HCT116 (cell line): Measurements from ENCODE around the gene MICALL2. TPM values are rescaled to one million over a fixed set of nuclear protein-coding genes. Genes with fewer than 3 reads are reported as not detected.
"Not testable (repeated sequence)": the region's sequence is repeated elsewhere in the genome, so short reads cannot be mapped to it uniquely, and the experiment has no call there.

Experiments
- ATAC-seq: fragments of 200-7000 bp; cut with Tn5 transposase; 2 replicates; pipeline ENCODE4 v1.9.1; 2020; ENCODE audit warnings: mild to moderate bottlenecking, moderate library complexity
- BruUV-seq: library from RNA; stranded (reverse); fragments of 400-500 nt; replicated peaks from 2 replicates; lab custom pipeline; 2021; lab: Mats Ljungman, UMichigan
- CTCF ChIA-PET: fragments of 300-600 bp; sonication (Branson Sonifier 250); formaldehyde crosslinking; loops from one replicate; lab custom pipeline; 2021; ENCODE audit warnings: antibody characterized with exemption; lab: Charles Lee
- POLR2A ChIA-PET: fragments of 300-600, 350-600 bp; sonication (Branson Sonifier 250); formaldehyde crosslinking; loops from one replicate; lab custom pipeline; 2021; ENCODE audit warnings: antibody characterized with exemption; lab: Charles Lee
- RAD21 ChIA-PET, 2 experiments: fragments of 300-600 bp; sonication (Branson Sonifier 250); formaldehyde crosslinking; loops; one replicate each; lab custom pipeline; 2023; ENCODE audit warnings: low total read pairs in 2 of 2; ENCODE audit not compliant: uncharacterized antibody in 2 of 2, unreplicated experiment in 2 of 2, low non-redundant PET in 1 of 2; lab: Charles Lee
- DNase-seq: peaks from one replicate; pipeline ENCODE4 v3.0.0-alpha.2; 2010; ENCODE audit warnings: low read depth, low spot score
- H2AFZ ChIP-seq: fragments of 200-600 bp; shearing (Covaris generic), sonication (generic); 2 replicates; pipeline ENCODE4 v1.6.1; 2017; ENCODE audit warnings: low read depth, mixed run types, mixed read lengths, antibody characterized with exemption, low read length; ENCODE audit not compliant: poor library complexity, severe bottlenecking
- H3K27ac ChIP-seq: 2 replicates; pipeline ENCODE4 v1.5.1; 2012; ENCODE audit warnings: low read depth, low read length
- H3K27me3 ChIP-seq: fragments of 200-600 bp; sonication (generic); 2 replicates; pipeline ENCODE4 v1.6.1; 2016; ENCODE audit warnings: mixed run types, low read length, mixed read lengths; ENCODE audit not compliant: insufficient read depth
- H3K36me3 ChIP-seq, 2 experiments: fragments of 200-500 bp in 1 of 2; fragments of 200-600 bp in 1 of 2; sonication (Bioruptor generic) in 1 of 2; sonication (generic) in 1 of 2; 2 replicates each; pipeline versions ENCODE4 v1.5.1 to v1.6.1; 2014 to 2016; ENCODE audit warnings: low read length in 2 of 2, inconsistent platforms in 1 of 2, mixed read lengths in 1 of 2, mixed run types in 1 of 2; ENCODE audit not compliant: insufficient read depth in 2 of 2, control insufficient read depth in 1 of 2
- H3K4me1 ChIP-seq, 2 experiments: fragments of 200-600 bp in 1 of 2; sonication (generic) in 1 of 2; 2 replicates each; pipeline versions ENCODE4 v1.5.1 to v1.6.1; 2012 to 2017; ENCODE audit warnings: low read length in 2 of 2, inconsistent platforms in 1 of 2, mild to moderate bottlenecking in 1 of 2, mixed read lengths in 1 of 2, mixed run types in 1 of 2, moderate library complexity in 1 of 2; ENCODE audit not compliant: insufficient read depth in 2 of 2, control insufficient read depth in 1 of 2
- H3K4me2 ChIP-seq: fragments of 200-600 bp; sonication (generic); 2 replicates; pipeline ENCODE4 v1.6.1; 2017; ENCODE audit warnings: mixed run types, low read length, mixed read lengths
- H3K4me3 ChIP-seq, 2 experiments: fragments of 200-600 bp in 1 of 2; sonication (generic) in 1 of 2; replicated peaks in 1 of 2; 2 replicates each; pipeline ENCODE4 v1.5.1; 2011 to 2016; ENCODE audit warnings: low read length in 2 of 2, control low read depth in 1 of 2, low read depth in 1 of 2, mild to moderate bottlenecking in 1 of 2, mixed read lengths in 1 of 2, mixed run types in 1 of 2
- H3K79me2 ChIP-seq: fragments of 200-600 bp; sonication (generic); 2 replicates; pipeline ENCODE4 v1.6.1; 2017; ENCODE audit warnings: mild to moderate bottlenecking, mixed run types, low read length, moderate library complexity, mixed read lengths; ENCODE audit not compliant: insufficient read depth
- H3K9ac ChIP-seq: fragments of 200-600 bp; sonication (generic); 2 replicates; pipeline ENCODE4 v1.6.1; 2016; ENCODE audit warnings: low read length, mixed read lengths
- H3K9me2 ChIP-seq: fragments of 200-600 bp; sonication (generic), shearing (Covaris generic); 2 replicates; pipeline ENCODE4 v1.6.1; 2017; ENCODE audit warnings: mixed run types, mild to moderate bottlenecking, moderate library complexity; ENCODE audit not compliant: insufficient read depth
- H3K9me3 ChIP-seq, 2 experiments: fragments of 200-500 bp in 1 of 2; fragments of 200-600 bp in 1 of 2; sonication (Bioruptor generic) in 1 of 2; sonication (generic) in 1 of 2; 2 replicates each; pipeline ENCODE4 v1.6.1; 2014 to 2017; ENCODE audit warnings: low read length in 2 of 2, mixed read lengths in 2 of 2, inconsistent platforms in 1 of 2, low read depth in 1 of 2, mild to moderate bottlenecking in 1 of 2, mixed run types in 1 of 2, moderate library complexity in 1 of 2; ENCODE audit not compliant: control insufficient read depth in 1 of 2, insufficient read depth in 1 of 2
- H4K20me1 ChIP-seq: fragments of 200-600 bp; sonication (generic), shearing (Covaris generic); 2 replicates; pipeline ENCODE4 v1.6.1; 2017; ENCODE audit warnings: mixed run types, mild to moderate bottlenecking, moderate library complexity; ENCODE audit not compliant: insufficient read depth
- JUND ChIP-seq: IDR thresholded peaks from 2 replicates; pipeline ENCODE4 v1.6.1; 2012
- SP1 ChIP-seq: IDR thresholded peaks from 2 replicates; pipeline ENCODE4 v1.6.1; 2012; ENCODE audit warnings: low read depth
- YY1 ChIP-seq: IDR thresholded peaks from 2 replicates; pipeline ENCODE4 v1.6.1; 2011; ENCODE audit warnings: low read length, low read depth, moderate library complexity, mild to moderate bottlenecking; ENCODE audit not compliant: insufficient replicate concordance; ENCODE audit errors: extremely low read depth
- intact Hi-C: fragments of 100-400 bp; cut with micrococcal nuclease; formaldehyde crosslinking; loops from 2 replicates; pipeline ENCODE4 v1.10.0; 2022
- total RNA-seq: library from RNA; stranded (reverse); gene quantifications from one replicate; pipeline ENCODE4 v1.2.1, GENCODE V29; 2021; ENCODE audit not compliant: unreplicated experiment

The MICALL2 gene
- total RNA-seq, 1 experiment from 2014 or later = 60.7 TPM

GRCh38 chr7:1446026-1446425 is 13.2 kb downstream of the MICALL2 start:
- DNase-seq = peak; percentile 53
- RAD21 ChIA-PET, H3K79me2 ChIP-seq, H3K4me1 ChIP-seq, H3K9me3 ChIP-seq, H3K36me3 ChIP-seq, H3K9ac ChIP-seq, H3K9me2 ChIP-seq, H3K4me2 ChIP-seq, H3K27me3 ChIP-seq, POLR2A ChIA-PET, BruUV-seq, intact Hi-C loops, H4K20me1 ChIP-seq, H3K4me3 ChIP-seq, H2AFZ ChIP-seq, CTCF ChIA-PET: not testable (repeated sequence)
- peak overlapping the region; percentile 19; the same call in 1 of the 2 replicates for H3K27ac ChIP-seq
- ATAC-seq = peak; percentile 39; the same call in 1 of the 2 replicates

GRCh38 chr7:1445341-1445740 is 13.9 kb downstream of the MICALL2 start:
- no TSS peak for BruUV-seq
- CTCF ChIA-PET = no interaction called here
- DNase-seq (no peak), ATAC-seq (no peak)
- Histone ChIP-seq H3K36me3 (no peaks in the 10 kb centered on the region; a peak in 2 of 4 replicates), H2AFZ (no peak overlapping the region), H3K4me1 (peaks cover 0 to 3% of the 10 kb centered on the region in 2 experiments; a peak in 2 of 4 replicates), H3K27ac (peak overlapping the region; percentile 19; the same call in 1 of the 2 replicates), H3K9me3 (no peaks in the 10 kb centered on the region), H3K4me3 (no peak overlapping the region), H3K79me2 (no peaks in the 10 kb centered on the region), H3K9me2 (no peaks in the 10 kb centered on the region), H3K4me2 (no peak overlapping the region), H3K27me3 (no peaks in the 10 kb centered on the region), H3K9ac (no peak overlapping the region), H4K20me1 (no peaks in the 10 kb centered on the region)
- no peak for TF ChIP-seq YY1
- intact Hi-C loops = no loop called here
- POLR2A ChIA-PET = no interaction called here
- RAD21 ChIA-PET = no interaction called here

DNA sequence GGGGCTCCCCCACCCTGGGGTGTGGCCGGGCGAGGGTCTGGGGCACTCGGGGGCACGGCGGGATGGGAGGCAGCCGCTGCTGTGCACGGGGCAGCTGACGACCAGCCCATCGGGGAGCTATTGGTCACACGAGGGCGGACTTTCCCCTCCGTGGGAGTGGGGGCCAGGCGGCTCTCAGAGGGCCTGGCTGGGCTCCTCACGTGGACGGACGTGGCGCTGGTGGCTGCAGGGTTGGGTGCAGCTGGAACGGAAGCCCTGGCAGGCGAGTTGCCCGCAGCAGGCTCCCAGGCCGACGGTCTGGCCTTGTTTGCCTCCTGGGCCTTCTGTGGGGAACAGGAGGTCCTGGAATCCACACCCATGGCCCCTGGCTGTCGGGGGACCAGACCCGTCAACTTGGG is 14.3 kb downstream of the MICALL2 start:
- POLR2A ChIA-PET = no interaction called here
- intact Hi-C loops = no loop called here

More for the DNA sequence above, 14.3 kb downstream of the MICALL2 start:
- ChIA-PET RAD21 (no interaction called here), CTCF (no interaction called here)
- BruUV-seq = no TSS peak
- H3K36me3 ChIP-seq = peaks cover 0 to under 1% of the 10 kb centered on the region in 2 experiments; a peak in 2 of 4 replicates
- H3K9me2 ChIP-seq = no peaks in the 10 kb centered on the region
- ATAC-seq (no peak), DNase-seq (no peak)
- H3K27ac ChIP-seq = no peak overlapping the region; the same call in 1 of the 2 replicates
- no peaks in the 10 kb centered on the region for H3K79me2 ChIP-seq
- no peaks in the 10 kb centered on the region for H4K20me1 ChIP-seq
- no peak overlapping the region for H3K9ac ChIP-seq
- H3K27me3 ChIP-seq = no peaks in the 10 kb centered on the region
- no peak for TF ChIP-seq JUND
- TF ChIP-seq SP1 = no peak
- no peaks in the 10 kb centered on the region for H3K9me3 ChIP-seq
- H3K4me3 ChIP-seq = no peak overlapping the region
- H2AFZ ChIP-seq = no peak overlapping the region
- H3K4me1 ChIP-seq = peaks cover 0 to 3% of the 10 kb centered on the region in 2 experiments; a peak in 2 of 4 replicates
- H3K4me2 ChIP-seq = no peak overlapping the region
